MM.1S (cell line): ENCODE measurements around the gene PRB3.

ENCODE experiments used
- DNase-seq: peaks from one replicate; pipeline ENCODE4 v3.0.0-alpha.2; 2015
- H2AFZ ChIP-seq: fragments of 300-600 bp; sonication (generic); 2 replicates; pipeline ENCODE4 v1.6.0; 2016; ENCODE audit warnings: antibody characterized with exemption, low read length
- H3F3A ChIP-seq: fragments of 300-600 bp; sonication (generic); 2 replicates; pipeline ENCODE4 v1.6.1; 2016; ENCODE audit warnings: mild to moderate bottlenecking, antibody characterized with exemption, low read length, moderate library complexity, mixed read lengths; ENCODE audit not compliant: insufficient read depth
- H3K27ac ChIP-seq: fragments of 300-600 bp; sonication (generic); 2 replicates; pipeline ENCODE4 v1.5.1; 2016; ENCODE audit warnings: mild to moderate bottlenecking, low read length
- H3K27me3 ChIP-seq: fragments of 300-600 bp; sonication (generic); replicated peaks from 2 replicates; pipeline ENCODE4 v1.6.0; 2016; ENCODE audit warnings: low read length; ENCODE audit not compliant: insufficient read depth
- H3K36me3 ChIP-seq: fragments of 300-600 bp; sonication (generic); replicated peaks from 2 replicates; pipeline ENCODE4 v1.6.1; 2016; ENCODE audit warnings: mild to moderate bottlenecking, low read length, mixed read lengths; ENCODE audit not compliant: insufficient read depth
- H3K4me1 ChIP-seq: fragments of 300-600 bp; sonication (generic); 2 replicates; pipeline ENCODE4 v1.6.1; 2016; ENCODE audit warnings: low read length, mixed read lengths
- H3K4me2 ChIP-seq: fragments of 300-600 bp; sonication (generic); 2 replicates; pipeline ENCODE4 v1.6.0; 2016; ENCODE audit warnings: low read depth, low read length
- H3K4me3 ChIP-seq: fragments of 300-600 bp; sonication (generic); 2 replicates; pipeline ENCODE4 v1.5.1; 2016; ENCODE audit warnings: low read length, mixed read lengths
- H3K79me2 ChIP-seq: fragments of 300-600 bp; sonication (generic); 2 replicates; pipeline ENCODE4 v1.6.1; 2016; ENCODE audit warnings: mixed run types, low read length, mixed read lengths
- H3K9ac ChIP-seq: fragments of 300-600 bp; sonication (generic); 2 replicates; pipeline ENCODE4 v1.6.1; 2016; ENCODE audit warnings: low read length, mixed read lengths
- H3K9me2 ChIP-seq: fragments of 300-600 bp; sonication (generic); replicated peaks from 2 replicates; pipeline ENCODE4 v1.6.1; 2016; ENCODE audit warnings: mild to moderate bottlenecking, low read length, mixed read lengths; ENCODE audit not compliant: insufficient read depth
- H3K9me3 ChIP-seq: fragments of 300-600 bp; sonication (generic); replicated peaks from 2 replicates; pipeline ENCODE4 v1.6.1; 2016; ENCODE audit warnings: mild to moderate bottlenecking, low read length, mixed read lengths; ENCODE audit not compliant: insufficient read depth
- H4K20me1 ChIP-seq: fragments of 300-600 bp; sonication (generic); 2 replicates; pipeline ENCODE4 v1.6.1; 2016; ENCODE audit warnings: mild to moderate bottlenecking, low read length, moderate library complexity, mixed read lengths; ENCODE audit not compliant: insufficient read depth
- CTCF ChIP-seq: fragments of 300-600 bp; sonication (generic); IDR thresholded peaks from 2 replicates; pipeline ENCODE4 v1.5.1; 2016; ENCODE audit warnings: antibody characterized with exemption, low read length, mixed read lengths
- EZH2 ChIP-seq: fragments of 300-600 bp; sonication (generic); optimal IDR thresholded peaks from 2 replicates; pipeline ENCODE3; 2017; ENCODE audit warnings: low read depth, mild to moderate bottlenecking, antibody characterized with exemption, low read length, mixed read lengths
- EZH2phosphoT487 ChIP-seq: fragments of 300-600 bp; sonication (generic); IDR thresholded peaks from 2 replicates; pipeline ENCODE4 v1.6.1; 2018; ENCODE audit warnings: antibody characterized with exemption, low read length

The PRB3 gene

DNA sequence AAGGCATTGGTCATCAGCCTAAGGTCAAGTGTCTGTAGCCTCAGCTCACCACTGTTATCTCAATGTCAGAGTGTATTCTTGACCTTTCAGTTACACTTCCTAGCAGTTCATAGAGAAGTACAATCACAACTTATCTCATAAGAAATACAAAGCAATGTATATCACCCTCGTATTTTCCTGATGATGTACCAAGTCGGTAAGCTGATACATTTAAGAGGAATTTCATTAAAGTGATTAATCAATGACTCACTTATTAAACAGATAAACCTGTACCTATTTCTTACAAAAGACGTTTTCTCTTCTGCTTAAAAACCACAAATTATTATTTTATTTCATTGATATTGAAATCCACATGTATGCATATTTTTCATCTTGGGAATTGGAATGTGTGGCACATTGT, 3.9 kb upstream of the PRB3 start:
- Histone ChIP-seq H3K27ac (no peak overlapping the region), H3K9me2 (no peaks in the 10 kb centered on the region), H2AFZ (no peak overlapping the region), H3K79me2 (no peaks in the 10 kb centered on the region), H3K27me3 (no peaks in the 10 kb centered on the region), H3F3A (no peaks in the 10 kb centered on the region), H4K20me1 (no peaks in the 10 kb centered on the region), H3K4me1 (no peaks in the 10 kb centered on the region), H3K36me3 (no peaks in the 10 kb centered on the region), H3K9me3 (no peaks in the 10 kb centered on the region), H3K4me2 (no peak overlapping the region), H3K9ac (no peak overlapping the region), H3K4me3 (no peak overlapping the region)
- TF ChIP-seq CTCF, result no peak
- no peak for TF ChIP-seq EZH2
- no peak for TF ChIP-seq EZH2phosphoT487
- DNase-seq, result no peak

- no peak for TF ChIP-seq EZH2
- H3F3A ChIP-seq, result no peaks in the 10 kb centered on the region
- H2AFZ ChIP-seq, result no peak overlapping the region
- H3K27me3 ChIP-seq, result no peaks in the 10 kb centered on the region
- no peak overlapping the region for H3K27ac ChIP-seq
- H3K9ac ChIP-seq, result no peak overlapping the region
- no peaks in the 10 kb centered on the region for H4K20me1 ChIP-seq
- no peaks in the 10 kb centered on the region for H3K9me3 ChIP-seq
- H3K4me1 ChIP-seq, result no peaks in the 10 kb centered on the region
- DNase-seq, result no peak
- no peak overlapping the region for H3K4me2 ChIP-seq
- H3K4me3 ChIP-seq, result no peak overlapping the region
- no peaks in the 10 kb centered on the region for H3K36me3 ChIP-seq
- H3K9me2 ChIP-seq, result no peaks in the 10 kb centered on the region
- no peaks in the 10 kb centered on the region for H3K79me2 ChIP-seq
Measured at GRCh38 chr12:11264501-11264900, 5.0 kb downstream of the PRB3 start.

DNA sequence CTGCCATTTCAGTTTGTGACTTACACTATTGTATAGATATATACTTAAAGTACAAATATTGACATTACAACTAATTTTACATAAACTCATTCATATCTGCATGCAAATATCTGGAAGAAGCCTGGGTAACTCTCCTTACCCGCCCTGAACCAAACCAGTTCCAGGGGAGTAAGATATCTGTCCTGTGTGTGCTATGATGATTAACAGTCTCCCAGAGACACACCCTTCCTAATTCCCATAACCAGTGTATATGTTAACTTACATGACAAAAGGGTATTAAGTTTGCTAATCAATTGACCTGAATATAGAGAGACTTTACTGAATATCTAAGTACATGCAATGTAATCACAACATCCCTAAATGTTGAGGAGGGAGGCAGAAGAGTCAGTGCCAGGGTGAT, 23.0 kb downstream of the PRB3 start:
- no peaks in the 10 kb centered on the region for H3K9me2 ChIP-seq
- no peaks in the 10 kb centered on the region for H3F3A ChIP-seq
- no peaks in the 10 kb centered on the region for H3K27me3 ChIP-seq
- no peaks in the 10 kb centered on the region for H3K79me2 ChIP-seq
- no peaks in the 10 kb centered on the region for H3K36me3 ChIP-seq
- H3K27ac ChIP-seq, result no peak overlapping the region
- H4K20me1 ChIP-seq, result no peaks in the 10 kb centered on the region
- H2AFZ ChIP-seq, result no peak overlapping the region
- H3K9me3 ChIP-seq, result no peaks in the 10 kb centered on the region
- no peak for DNase-seq
- no peak overlapping the region for H3K4me3 ChIP-seq
- no peak overlapping the region for H3K4me2 ChIP-seq
- no peaks in the 10 kb centered on the region for H3K4me1 ChIP-seq
- TF ChIP-seq CTCF (no peak), EZH2phosphoT487 (no peak), EZH2 (no peak)
- H3K9ac ChIP-seq, result no peak overlapping the region

DNA sequence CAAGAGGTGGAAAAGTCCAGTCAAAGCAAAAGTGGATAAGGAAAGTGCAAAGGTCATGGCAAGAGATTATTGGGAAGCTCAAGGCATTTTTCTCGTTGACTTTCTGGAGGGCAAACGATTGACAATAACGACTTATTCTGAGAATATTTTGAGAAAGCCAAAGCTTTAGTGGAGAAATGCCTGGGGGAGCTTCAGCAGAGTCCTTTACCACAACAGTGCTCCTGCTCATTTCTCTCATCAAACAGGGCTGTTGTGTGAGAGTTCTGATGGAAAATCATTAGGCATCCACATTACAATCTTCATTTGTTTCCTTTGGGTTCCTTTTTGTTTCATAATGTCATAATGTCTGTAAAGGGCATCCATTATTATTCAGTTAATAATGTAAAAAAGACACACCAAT, 26.9 kb downstream of the PRB3 start:
- H3K9me3 ChIP-seq, result no peaks in the 10 kb centered on the region

More for the DNA sequence above, 26.9 kb downstream of the PRB3 start:
- Histone ChIP-seq H3K4me1 (no peaks in the 10 kb centered on the region), H3K4me3 (no peak overlapping the region), H2AFZ (no peak overlapping the region), H3K79me2 (no peaks in the 10 kb centered on the region), H3K4me2 (no peak overlapping the region), H3F3A (no peaks in the 10 kb centered on the region), H3K27me3 (no peaks in the 10 kb centered on the region), H3K27ac (no peak overlapping the region), H3K9ac (no peak overlapping the region), H3K9me2 (no peaks in the 10 kb centered on the region), H3K36me3 (no peaks in the 10 kb centered on the region), H4K20me1 (no peaks in the 10 kb centered on the region)
- TF ChIP-seq EZH2, result no peak
- TF ChIP-seq CTCF, result no peak
- no peak for TF ChIP-seq EZH2phosphoT487
- DNase-seq, result no peak
